ENCODE measurements around the gene ANXA8.
"Not testable (repeated sequence)": the region's sequence is repeated elsewhere in the genome, so short reads cannot be mapped to it uniquely, and the experiment has no call there.

The ANXA8 gene

DNA sequence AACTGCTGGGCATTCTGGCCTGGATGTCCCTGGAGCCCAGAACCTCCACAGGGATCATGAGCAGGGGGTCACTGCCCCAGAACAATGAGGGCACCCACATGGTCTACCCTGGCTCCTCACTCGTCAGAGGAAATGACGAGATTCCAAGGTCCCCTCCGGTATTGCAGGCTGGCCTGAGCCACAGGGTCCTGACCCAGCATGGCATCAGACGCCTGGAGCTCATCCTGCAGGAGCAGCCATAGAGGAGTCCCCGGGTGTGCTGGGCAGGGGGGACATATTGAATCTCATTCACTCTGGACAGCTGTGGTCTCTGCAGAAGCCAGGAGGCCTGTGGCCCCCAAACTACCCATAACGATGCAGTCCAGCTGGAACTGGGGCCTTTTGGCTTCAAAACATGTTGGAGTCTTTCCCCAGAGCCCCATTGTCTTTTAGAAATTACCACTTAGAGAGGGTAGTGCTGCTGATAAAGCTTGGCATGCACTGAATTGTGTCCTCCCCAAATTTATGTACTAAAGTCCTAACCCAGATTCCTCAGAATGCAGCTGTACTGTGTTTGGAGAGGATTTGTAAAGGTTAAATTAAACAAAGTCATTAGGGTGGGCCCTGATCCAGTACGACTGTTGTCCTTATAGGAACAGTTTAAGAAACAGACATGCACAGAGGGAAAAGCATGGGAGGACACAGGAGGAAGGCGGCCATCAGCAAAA, 27.7 kb downstream of the ANXA8 start:
- H3K4me3 ChIP-seq (ENCODE audit: low read length): no peak overlapping the region
- TF ChIP-seq, protein P1, sequence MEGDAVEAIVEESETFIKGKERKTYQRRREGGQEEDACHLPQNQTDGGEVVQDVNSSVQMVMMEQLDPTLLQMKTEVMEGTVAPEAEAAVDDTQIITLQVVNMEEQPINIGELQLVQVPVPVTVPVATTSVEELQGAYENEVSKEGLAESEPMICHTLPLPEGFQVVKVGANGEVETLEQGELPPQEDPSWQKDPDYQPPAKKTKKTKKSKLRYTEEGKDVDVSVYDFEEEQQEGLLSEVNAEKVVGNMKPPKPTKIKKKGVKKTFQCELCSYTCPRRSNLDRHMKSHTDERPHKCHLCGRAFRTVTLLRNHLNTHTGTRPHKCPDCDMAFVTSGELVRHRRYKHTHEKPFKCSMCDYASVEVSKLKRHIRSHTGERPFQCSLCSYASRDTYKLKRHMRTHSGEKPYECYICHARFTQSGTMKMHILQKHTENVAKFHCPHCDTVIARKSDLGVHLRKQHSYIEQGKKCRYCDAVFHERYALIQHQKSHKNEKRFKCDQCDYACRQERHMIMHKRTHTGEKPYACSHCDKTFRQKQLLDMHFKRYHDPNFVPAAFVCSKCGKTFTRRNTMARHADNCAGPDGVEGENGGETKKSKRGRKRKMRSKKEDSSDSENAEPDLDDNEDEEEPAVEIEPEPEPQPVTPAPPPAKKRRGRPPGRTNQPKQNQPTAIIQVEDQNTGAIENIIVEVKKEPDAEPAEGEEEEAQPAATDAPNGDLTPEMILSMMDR (conservative IDR thresholded peaks at IDR 0.05; ENCODE audit: low read length): no peak
- DNase-seq (ENCODE audit: low read depth): no peak

DNA sequence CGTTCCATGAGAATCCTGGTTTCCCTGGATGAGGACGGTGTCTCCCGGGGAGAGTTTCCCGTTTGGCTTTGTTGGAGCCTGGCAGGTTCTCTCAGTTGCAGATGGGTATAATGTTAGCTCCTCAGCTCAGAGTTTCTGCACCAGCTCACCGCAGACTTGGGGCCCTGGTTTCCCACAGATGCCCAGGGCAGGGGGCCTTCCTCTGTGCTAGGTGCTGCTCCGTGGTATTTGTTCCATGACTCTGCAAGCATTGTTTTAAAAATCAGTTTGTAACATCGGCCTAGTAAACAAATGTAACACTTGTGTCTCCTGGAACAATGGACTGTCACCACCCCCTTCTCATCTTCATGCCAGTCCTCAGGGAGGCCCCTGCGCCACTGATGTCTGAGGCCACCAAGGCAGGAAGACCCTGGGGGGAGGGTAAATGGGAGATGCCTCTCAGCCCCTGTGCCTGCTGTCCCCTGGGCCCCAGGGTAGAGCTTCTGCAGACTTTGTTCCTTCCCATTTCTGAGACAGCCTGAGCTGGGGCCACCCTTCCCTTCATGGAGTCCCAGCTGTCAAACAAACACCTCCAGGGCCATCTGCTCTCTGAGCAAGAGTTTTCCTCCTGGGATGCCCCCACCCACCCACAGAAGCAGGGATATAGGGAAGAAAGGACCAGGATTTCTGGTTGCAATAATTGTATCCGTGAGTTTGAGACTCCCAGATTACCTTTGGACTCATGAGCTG, 28.4 kb downstream of the ANXA8 start:
- DNase-seq (ENCODE audit: low read depth); H3K4me3 ChIP-seq (ENCODE audit: low read length): not testable (repeated sequence)

DNA sequence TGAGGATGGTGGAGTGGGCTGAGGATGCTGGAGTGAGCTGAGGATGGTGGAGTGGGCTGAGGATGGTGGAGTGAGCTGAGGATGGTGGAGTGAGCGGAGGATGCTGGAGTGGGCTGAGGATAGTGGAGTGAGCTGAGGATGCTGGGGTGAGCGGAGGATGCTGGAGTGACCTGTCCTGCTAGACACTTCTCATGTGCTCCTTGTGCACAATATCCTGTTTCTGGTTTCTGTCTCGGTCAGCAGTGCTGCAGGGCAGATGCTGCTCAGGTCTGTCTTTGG, 29.2 kb downstream of the ANXA8 start:
- TF ChIP-seq, protein P1 (conservative IDR thresholded peaks at IDR 0.05; ENCODE audit: low read length): no peak
- no peak overlapping the region for H3K4me3 ChIP-seq (ENCODE audit: low read length)
- DNase-seq (ENCODE audit: low read depth): no peak

DNA sequence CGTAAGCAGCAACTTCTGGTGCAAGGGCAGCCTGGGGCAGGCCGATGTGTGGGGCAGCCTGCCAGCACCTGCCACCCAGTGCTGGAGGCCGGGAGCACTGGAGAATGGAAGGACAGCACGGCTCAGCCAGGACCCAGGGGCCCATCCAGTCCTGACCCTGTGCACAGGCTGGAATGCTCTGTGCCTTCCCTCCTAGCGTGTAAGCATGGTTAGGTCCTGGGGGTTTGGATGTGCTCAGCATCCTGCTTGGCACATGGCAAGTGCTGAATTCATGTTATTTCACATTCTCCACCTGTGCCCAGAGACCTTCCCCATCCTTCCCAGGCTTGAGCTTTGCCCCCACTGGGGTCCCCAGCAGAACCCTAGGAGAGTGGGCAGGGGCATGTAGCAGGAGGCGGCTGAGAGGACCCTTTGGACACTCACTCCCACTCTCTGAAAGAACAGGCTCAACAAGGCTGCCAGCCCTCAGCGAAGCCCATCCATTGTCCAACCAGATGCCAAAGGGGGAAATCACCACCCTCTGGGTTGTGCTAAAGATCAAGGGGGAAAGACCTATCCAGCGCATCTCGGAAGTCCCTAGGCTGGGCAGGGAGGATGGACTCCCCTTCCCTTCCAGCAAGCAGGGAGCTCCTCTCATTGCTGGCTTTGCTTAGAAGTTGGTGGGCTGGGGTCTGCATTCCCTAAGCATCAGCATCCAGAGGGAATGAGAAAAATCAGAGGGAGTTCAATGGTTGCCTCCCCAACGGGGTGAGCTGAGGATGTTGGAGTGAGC, 29.7 kb downstream of the ANXA8 start:
- TF ChIP-seq, protein P1 (conservative IDR thresholded peaks at IDR 0.05; ENCODE audit: low read length): no peak
- no peak for DNase-seq (ENCODE audit: low read depth)
- H3K4me3 ChIP-seq (ENCODE audit: low read length): no peak overlapping the region

DNA sequence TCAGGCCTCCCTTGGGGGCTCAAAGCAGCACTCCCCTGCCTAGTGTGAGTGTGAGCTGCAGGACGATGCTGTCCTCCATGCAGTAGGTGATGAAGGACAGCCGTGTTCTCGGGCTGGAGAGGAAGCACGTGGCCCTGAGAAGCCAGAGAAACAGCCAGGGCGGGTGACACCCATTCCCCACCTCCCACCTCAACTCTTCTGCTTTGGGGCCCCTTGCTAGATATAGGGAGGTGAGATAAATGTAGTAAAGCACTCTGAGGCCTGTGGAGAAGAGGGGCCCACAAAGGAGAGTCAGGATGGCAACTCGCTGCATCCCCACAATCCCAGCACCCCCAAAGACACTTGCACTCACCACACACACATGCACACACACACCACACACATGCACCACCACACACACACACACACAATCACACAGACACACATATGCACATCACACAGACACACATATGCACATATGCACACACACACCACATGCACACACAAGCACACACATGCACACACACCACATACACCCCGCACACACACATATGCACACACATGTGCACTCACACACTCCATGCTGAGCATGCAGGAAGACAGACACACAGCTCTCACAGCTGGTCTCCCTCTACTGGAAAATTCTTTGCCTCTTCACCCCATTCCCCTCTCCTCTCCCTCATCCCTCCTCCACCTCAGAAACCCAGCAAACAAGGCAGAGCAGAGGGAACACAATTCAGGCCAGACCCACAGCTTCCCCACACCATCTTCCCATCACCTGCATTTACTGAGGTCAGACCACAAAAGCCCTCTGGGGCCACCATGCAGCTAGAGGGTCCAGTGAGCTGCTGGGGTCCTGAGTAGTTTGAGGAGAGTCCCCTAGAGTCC, 30.5 kb downstream of the ANXA8 start:
- DNase-seq (ENCODE audit: low read depth): no peak
- H3K4me3 ChIP-seq (ENCODE audit: low read length): no peak overlapping the region
- TF ChIP-seq, protein P1 (conservative IDR thresholded peaks at IDR 0.05; ENCODE audit: low read length): no peak

DNA sequence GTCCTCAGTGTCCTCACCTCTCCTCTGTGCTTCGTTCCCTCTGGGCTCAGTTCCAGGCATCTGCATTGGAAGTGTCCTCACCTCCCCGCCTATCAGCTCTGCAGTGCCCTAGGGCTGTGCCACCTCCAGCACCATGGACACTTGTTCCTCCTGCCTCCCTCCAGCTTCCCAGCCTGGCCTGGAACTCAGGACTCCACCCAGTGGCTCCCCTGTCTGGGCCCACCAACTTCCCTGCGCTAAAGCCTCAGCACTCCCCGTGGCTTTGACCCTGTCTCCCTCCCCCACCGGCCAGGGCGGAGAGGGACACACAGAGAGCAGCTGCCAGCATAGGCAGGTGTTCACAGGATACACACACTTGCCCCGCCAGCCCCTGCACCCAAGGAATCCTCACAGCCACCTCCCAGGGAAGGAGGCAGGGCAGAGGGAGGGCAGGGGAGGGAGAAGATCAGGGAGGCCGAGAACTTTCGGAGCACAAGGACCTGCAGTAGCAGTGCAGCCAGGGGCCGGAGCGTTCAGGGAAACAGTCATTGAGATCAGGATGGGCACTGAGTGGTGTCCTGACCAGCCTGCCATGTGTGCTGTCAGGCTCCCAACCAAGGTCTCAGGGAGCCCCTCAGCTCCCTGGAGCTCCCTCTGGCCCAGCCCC, 31.3 kb downstream of the ANXA8 start:
- H3K4me3 ChIP-seq (ENCODE audit: low read length): no peak overlapping the region
- TF ChIP-seq, protein P1 (conservative IDR thresholded peaks at IDR 0.05; ENCODE audit: low read length): no peak
- no peak for DNase-seq (ENCODE audit: low read depth)
